HG02884 (cell line): ENCODE measurements around the gene SMG9.

ENCODE experiments used
- ATAC-seq: cut with Tn5 transposase; IDR thresholded peaks from one replicate; pipeline ENCODE4 v1.9.1; 2021; ENCODE audit warnings: mild to moderate bottlenecking, moderate library complexity; ENCODE audit not compliant: unreplicated experiment

SMG9 gene, protein sequence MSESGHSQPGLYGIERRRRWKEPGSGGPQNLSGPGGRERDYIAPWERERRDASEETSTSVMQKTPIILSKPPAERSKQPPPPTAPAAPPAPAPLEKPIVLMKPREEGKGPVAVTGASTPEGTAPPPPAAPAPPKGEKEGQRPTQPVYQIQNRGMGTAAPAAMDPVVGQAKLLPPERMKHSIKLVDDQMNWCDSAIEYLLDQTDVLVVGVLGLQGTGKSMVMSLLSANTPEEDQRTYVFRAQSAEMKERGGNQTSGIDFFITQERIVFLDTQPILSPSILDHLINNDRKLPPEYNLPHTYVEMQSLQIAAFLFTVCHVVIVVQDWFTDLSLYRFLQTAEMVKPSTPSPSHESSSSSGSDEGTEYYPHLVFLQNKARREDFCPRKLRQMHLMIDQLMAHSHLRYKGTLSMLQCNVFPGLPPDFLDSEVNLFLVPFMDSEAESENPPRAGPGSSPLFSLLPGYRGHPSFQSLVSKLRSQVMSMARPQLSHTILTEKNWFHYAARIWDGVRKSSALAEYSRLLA

DNA sequence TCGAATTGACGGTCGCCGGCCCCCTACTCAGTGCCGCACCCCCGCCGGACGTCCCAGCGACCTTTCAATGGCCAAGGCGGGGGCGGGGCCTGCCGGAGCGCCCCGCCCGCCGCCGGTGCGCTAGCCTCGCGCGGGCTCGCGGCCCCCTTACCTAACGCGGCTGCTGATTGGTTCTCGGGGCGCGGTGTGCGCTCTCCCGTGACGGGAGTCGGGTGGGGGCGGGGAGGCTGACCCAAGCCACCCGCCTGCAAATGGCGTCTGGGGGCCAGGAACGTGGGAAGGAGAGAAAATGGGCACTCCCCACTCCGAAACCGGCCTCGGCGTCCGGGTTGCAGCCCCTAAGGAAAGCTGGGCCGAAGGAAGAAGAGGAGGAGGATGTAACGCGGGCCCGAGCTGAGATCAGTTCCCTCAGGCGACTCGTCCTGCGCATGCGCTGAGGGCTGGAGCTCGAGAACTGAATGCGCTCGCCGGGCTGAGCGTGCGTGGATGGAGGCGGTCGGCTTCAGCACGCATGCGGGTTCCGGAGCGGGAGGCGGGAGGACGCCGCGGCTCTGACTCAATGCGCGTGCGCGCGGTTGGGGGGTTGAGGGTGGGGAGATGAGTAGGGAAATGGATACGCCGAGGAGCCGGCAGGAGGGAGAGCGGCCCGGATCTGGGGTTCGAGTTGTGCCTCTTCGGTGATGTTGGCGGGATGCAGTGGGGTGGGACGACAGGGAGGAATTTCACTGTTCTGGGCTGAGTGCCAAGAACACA, at the start of gene SMG9:
Gene SMG9, minus strand, starts transcription at position 460 of the 753 bp plus-strand sequence. CDS start 4,221 bp downstream, outside the sequence.
- ATAC-seq: peak; percentile 55

- ATAC-seq: no peak
These were observed 49.7 kb upstream of the SMG9 start for GRCh38 chr19:43804432-43804831.

DNA sequence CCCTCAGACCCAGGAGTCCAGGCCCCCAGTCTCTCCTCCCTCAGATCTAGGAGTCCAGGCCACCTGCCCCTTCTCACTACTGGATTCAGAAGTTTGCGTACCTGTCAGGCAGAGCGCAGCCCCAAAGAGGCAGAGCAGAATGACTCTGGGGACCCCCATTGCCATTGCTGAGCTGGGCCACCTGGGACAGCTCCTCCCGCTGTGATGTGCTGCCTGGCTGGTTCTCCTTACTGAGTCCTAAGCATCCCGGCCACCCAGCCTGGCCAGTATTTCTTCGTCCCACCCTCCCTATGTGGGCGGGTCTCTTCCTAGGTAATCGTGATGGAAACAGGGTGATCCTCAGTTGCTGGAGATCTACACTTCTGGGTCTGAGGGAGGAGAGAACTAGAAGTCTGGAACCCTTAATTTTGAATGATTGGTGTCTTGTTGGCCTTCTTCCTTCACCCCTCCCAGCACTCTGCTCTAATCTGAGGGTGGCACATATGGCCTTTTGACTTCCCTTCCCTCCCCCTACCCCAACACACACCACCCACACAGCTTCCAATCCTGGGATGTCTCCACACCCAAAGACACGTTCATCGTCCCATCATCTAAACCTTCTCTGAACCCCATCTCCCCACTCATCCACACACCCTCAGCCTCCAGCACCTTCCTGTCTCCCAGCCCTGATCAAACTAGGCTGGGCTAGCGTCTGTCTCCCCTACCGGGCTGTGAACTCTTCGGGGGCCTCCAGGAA, 47.6 kb upstream of the SMG9 start, which contains the start of gene LYPD5:
Gene LYPD5, minus strand, starts transcription at position 232 of the 736 bp plus-strand sequence. Its CDS starts 67 bp downstream, at position 165.
- ATAC-seq: no peak

GRCh38 chr19:43799502-43800142, 44.9 kb upstream of the SMG9 start:
- ATAC-seq: no peak

DNA sequence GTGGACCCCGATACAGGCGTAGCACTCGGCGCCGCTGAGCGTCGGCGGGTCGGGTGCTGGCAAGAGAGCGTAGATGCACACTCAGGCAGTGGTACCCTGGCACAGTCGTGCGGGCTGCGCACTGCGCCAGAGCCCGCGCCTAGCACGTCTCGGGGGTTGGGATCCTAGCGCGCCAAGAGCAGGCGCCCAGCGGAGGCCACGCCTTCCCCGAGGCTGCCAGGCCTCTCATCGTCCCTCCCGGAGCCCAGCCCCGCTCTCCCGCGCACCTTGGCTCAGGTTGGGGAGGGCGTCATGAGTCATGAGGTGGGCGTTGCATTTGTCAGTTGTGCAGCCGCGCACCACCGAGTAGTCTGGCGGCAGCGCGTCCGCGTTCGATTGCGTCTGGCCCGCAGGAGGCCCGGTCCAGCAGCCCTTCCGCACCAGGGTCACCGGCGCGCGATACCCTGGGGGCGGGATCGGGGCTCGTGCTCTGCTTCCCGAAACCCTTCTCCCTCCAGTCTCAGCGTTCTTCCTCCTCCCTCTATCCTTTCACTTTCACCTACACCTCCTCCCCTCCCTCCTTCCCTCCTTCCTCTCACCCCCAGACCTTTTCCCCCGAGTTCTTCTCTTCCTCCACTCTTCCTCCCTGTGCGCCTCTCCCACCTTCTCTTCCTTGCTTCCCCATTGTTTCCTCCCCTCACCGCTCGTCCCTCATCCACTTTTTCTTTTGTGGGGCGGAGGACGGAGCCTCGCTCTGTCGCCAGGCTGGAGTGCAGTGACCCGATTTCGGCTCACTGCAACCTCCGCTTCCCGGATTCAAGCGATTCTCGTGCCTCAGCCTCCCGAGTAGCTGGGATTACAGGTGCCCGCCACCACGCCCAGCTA, 44.0 kb upstream of the SMG9 start:
- no peak for ATAC-seq

- ATAC-seq: no peak
These were observed 43.3 kb upstream of the SMG9 start for GRCh38 chr19:43798026-43798545.

DNA sequence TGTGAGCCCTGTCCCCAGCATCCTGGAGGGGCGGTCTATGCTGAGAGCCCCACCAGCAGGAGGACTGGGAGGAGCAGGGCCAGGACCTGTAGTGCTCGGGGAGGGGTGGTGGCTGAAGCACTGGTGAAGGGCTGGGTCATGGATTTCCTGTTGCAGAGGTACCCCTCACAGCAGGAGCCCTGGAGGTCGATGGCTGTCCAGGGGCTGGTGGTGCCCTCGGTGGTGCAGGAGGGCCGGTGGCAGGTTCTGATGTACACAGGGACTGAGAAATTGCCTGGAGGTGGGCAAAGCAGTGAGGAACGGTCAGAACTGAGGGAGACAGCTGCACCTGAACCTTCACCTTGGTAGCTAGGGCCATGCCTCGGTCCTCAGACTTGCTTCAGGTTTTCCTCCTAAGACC, 42.8 kb upstream of the SMG9 start:
- ATAC-seq: no peak

- no peak for ATAC-seq
These were observed 42.4 kb upstream of the SMG9 start for GRCh38 chr19:43797118-43797517.

DNA sequence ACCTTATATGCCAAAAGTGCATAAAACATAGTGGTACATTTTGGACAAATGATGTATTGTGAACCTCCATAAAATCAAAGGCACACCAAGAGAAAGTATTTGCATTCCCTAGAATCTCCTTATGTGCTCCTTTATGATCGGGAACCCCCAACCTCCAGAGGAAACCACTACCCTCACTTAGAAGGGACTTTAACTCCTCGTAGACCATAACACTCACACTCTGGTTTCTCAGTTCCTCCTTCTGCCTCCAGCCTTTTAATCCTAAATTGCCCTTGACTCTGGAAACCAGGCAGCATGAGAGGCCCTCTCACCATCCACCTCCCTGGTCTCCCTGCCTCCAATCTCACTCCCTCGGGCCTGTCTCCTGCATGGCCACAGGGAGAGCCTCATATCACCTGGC, 35.8 kb upstream of the SMG9 start:
- ATAC-seq: no peak

- ATAC-seq: no peak
These were observed 34.3 kb upstream of the SMG9 start for GRCh38 chr19:43789029-43789428.

DNA sequence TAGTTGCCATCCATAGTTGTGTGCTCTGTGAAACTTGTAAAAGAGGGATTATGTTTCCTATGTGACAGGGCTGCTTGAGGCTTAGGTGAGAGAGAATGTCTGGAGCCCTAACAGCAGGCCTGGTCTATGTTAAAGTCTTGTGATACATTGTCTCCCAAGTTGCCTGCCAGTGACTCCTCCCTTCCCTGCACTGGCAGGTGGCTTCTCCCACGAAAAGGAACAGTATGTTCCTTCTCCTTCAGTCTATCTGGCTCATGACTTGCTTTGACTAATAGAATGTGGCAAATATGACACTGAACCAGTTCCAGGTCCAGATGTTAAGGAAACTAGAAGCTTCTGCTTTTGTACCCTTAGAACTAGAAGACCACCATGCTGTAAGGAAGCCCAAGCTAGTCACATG, 31.9 kb upstream of the SMG9 start:
- no peak for ATAC-seq

- ATAC-seq: no peak
These were observed 30.4 kb upstream of the SMG9 start for GRCh38 chr19:43784981-43785808.

GRCh38 chr19:43784241-43784980, 29.6 kb upstream of the SMG9 start:
- no peak for ATAC-seq

GRCh38 chr19:43783636-43784035, 28.9 kb upstream of the SMG9 start:
- no peak for ATAC-seq

DNA sequence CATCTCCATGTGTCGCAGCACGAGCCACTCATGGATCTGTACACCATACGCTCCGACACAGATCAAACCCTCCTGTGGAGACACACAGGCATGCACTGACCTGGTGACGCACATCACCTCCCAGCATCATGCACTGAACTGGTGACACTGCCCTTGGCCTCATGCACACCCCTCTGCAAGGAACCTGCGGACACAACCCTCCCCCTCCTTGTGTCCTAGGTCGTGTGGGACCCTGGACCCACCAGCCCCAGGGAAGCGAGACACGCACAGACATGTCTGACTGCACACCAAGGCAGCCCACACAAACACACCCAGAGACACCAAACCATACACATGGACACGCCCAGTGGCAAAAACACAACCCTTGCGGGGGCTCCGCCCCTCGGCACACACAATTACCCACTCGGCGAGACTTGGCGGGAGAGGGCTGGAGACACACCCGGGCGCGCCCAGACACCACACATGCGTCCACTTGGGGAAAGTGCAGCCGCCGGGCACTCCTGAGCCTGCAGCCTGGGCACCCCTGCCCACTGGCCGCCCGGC, 28.0 kb upstream of the SMG9 start:
- no peak for ATAC-seq

- ATAC-seq: no peak
These were observed 27.5 kb upstream of the SMG9 start for GRCh38 chr19:43782311-43782660.

GRCh38 chr19:43781630-43782310, 27.0 kb upstream of the SMG9 start:
- ATAC-seq: no peak
